ENCODE measurements around the gene NFIA. TPM values are rescaled to one million over a fixed set of nuclear protein-coding genes. Genes with fewer than 3 reads are reported as not detected.
A peak's percentile ranks its signal among the peaks of the same experiment; 100 is the strongest.

Gene NFIA
- polyA plus RNA-seq, 1 donor (not counting 4 experiments of a cell fraction or from before 2014, with no cell fraction given) = 14.7 TPM

- no peak overlapping the region for H3K4me3 ChIP-seq (ENCODE audit: control insufficient read depth in 2 of 3, extremely low read depth in 1 of 3, insufficient read depth in 2 of 3, low read depth in 1 of 3, low read length in 3 of 3)
- TF ChIP-seq CTCF (optimal IDR thresholded peaks at IDR 0.05 in 1 of 3, IDR thresholded peaks at IDR 0.05 in 1 of 3, conservative IDR thresholded peaks at IDR 0.05 in 1 of 3; ENCODE audit: extremely low read depth in 1 of 3, insufficient read depth in 2 of 3, low read length in 3 of 3) (no peak), EZH2 (IDR thresholded peaks at IDR 0.05; ENCODE audit: low read length) (no peak)
- H3K9me3 ChIP-seq (ENCODE audit: control insufficient read depth, low read depth, low read length) = no peaks in the 10 kb centered on the region
- dilution Hi-C loops (cut with MboI; ENCODE audit: extremely low pct_ligation_motif_present, low sequenced_read_pairs) = no loop called here
- peaks cover 36% of the 10 kb centered on the region for H3K4me1 ChIP-seq (ENCODE audit: control insufficient read depth, extremely low read depth, insufficient read depth, low read length)
- no peak overlapping the region for H3K4me2 ChIP-seq (ENCODE audit: control insufficient read depth, extremely low read depth, insufficient read depth, low read depth, low read length)
- no peaks in the 10 kb centered on the region for H3K36me3 ChIP-seq (ENCODE audit: control insufficient read depth in 2 of 2, extremely low read depth in 1 of 2, insufficient read depth in 2 of 2, low read length in 2 of 2)
- no peak for DNase-seq (ENCODE audit: low read depth, low spot score)
- no peaks in the 10 kb centered on the region for H4K20me1 ChIP-seq (ENCODE audit: control insufficient read depth, extremely low read depth, insufficient read depth, low read length)
- FAIRE-seq = no peak
- H2AFZ ChIP-seq (ENCODE audit: control insufficient read depth, low read length) = no peak overlapping the region
- no peaks in the 10 kb centered on the region for H3K27me3 ChIP-seq (ENCODE audit: control insufficient read depth, extremely low read depth, insufficient read depth, low read length)
- H3K79me2 ChIP-seq (ENCODE audit: control insufficient read depth, insufficient read depth, low read length) = no peaks in the 10 kb centered on the region
- H3K9me1 ChIP-seq (ENCODE audit: control insufficient read depth, extremely low read depth, insufficient read depth, low read length) = no peaks in the 10 kb centered on the region
- H3K27ac ChIP-seq (ENCODE audit: control insufficient read depth, insufficient read depth, low read length) = no peak overlapping the region
- H3K9ac ChIP-seq (ENCODE audit: control insufficient read depth, extremely low read depth, insufficient read depth, low read length) = no peak overlapping the region
These were observed 202.0 kb downstream of the NFIA start for GRCh38 chr1:61284248-61284854.

- no peak overlapping the region for H3K27ac ChIP-seq (ENCODE audit: control insufficient read depth, insufficient read depth, low read length)
- TF ChIP-seq CTCF (optimal IDR thresholded peaks at IDR 0.05 in 1 of 3, IDR thresholded peaks at IDR 0.05 in 1 of 3, conservative IDR thresholded peaks at IDR 0.05 in 1 of 3; ENCODE audit: extremely low read depth in 1 of 3, insufficient read depth in 2 of 3, low read length in 3 of 3) (no peak), EZH2 (IDR thresholded peaks at IDR 0.05; ENCODE audit: low read length) (no peak)
- dilution Hi-C loops (cut with MboI; ENCODE audit: extremely low pct_ligation_motif_present, low sequenced_read_pairs) = no loop called here
These were observed 202.6 kb downstream of the NFIA start for GRCh38 chr1:61284936-61285335.

More at GRCh38 chr1:61284936-61285335, 202.6 kb downstream of the NFIA start:
- H3K4me2 ChIP-seq (ENCODE audit: control insufficient read depth, extremely low read depth, insufficient read depth, low read depth, low read length) = peak overlapping the region; percentile 72
- no peak overlapping the region for H2AFZ ChIP-seq (ENCODE audit: control insufficient read depth, low read length)
- no peak for FAIRE-seq
- no peaks in the 10 kb centered on the region for H4K20me1 ChIP-seq (ENCODE audit: control insufficient read depth, extremely low read depth, insufficient read depth, low read length)
- no peaks in the 10 kb centered on the region for H3K79me2 ChIP-seq (ENCODE audit: control insufficient read depth, insufficient read depth, low read length)
- no peak overlapping the region for H3K4me3 ChIP-seq (ENCODE audit: control insufficient read depth in 2 of 3, extremely low read depth in 1 of 3, insufficient read depth in 2 of 3, low read depth in 1 of 3, low read length in 3 of 3)
- no peaks in the 10 kb centered on the region for H3K27me3 ChIP-seq (ENCODE audit: control insufficient read depth, extremely low read depth, insufficient read depth, low read length)
- no peaks in the 10 kb centered on the region for H3K9me1 ChIP-seq (ENCODE audit: control insufficient read depth, extremely low read depth, insufficient read depth, low read length)
- H3K9ac ChIP-seq (ENCODE audit: control insufficient read depth, extremely low read depth, insufficient read depth, low read length) = no peak overlapping the region
- H3K9me3 ChIP-seq (ENCODE audit: control insufficient read depth, low read depth, low read length) = no peaks in the 10 kb centered on the region
- H3K36me3 ChIP-seq (ENCODE audit: control insufficient read depth in 2 of 2, extremely low read depth in 1 of 2, insufficient read depth in 2 of 2, low read length in 2 of 2) = no peaks in the 10 kb centered on the region
- peaks cover 36% of the 10 kb centered on the region for H3K4me1 ChIP-seq (ENCODE audit: control insufficient read depth, extremely low read depth, insufficient read depth, low read length)
- no peak for DNase-seq (ENCODE audit: low read depth, low spot score)
